Bronchial epithelial cell (primary cell): ENCODE measurements around the gene PCNX1. TPM values are rescaled to one million over a fixed set of nuclear protein-coding genes. Genes with fewer than 3 reads are reported as not detected.

Source experiments
- DNase-seq: peaks from one replicate; pipeline ENCODE4 v3.0.0-alpha.2; 2010; ENCODE audit warnings: low read depth
- FAIRE-seq: peaks from 2 replicates; lab custom pipeline; 2011; peaks lifted over from hg19 to GRCh38; lab: Jason Lieb, UNC
- H3K27me3 ChIP-seq: 2 replicates; pipeline ENCODE4 v1.5.1; 2011; ENCODE audit warnings: low read length; ENCODE audit not compliant: control insufficient read depth, insufficient read depth
- H3K36me3 ChIP-seq: 2 replicates; pipeline ENCODE4 v1.5.1; 2011; ENCODE audit warnings: low read length; ENCODE audit not compliant: control insufficient read depth, insufficient read depth
- H3K4me3 ChIP-seq: 2 replicates; pipeline ENCODE4 v1.5.1; 2011; ENCODE audit warnings: mild to moderate bottlenecking, low read depth, low read length, control low read depth
- total RNA-seq: library from RNA; depleted of rRNA; stranded (reverse); fragments of >200 nt; gene quantifications from 2 replicates; pipeline ENCODE4 v1.2.1, GENCODE V29; 2014
- TF ChIP-seq, protein P1 (sequence below): IDR thresholded peaks from 2 replicates; pipeline ENCODE4 v1.5.1; 2011; ENCODE audit warnings: mild to moderate bottlenecking, moderate library complexity, low read length, control low read depth, inconsistent platforms; ENCODE audit not compliant: insufficient read depth, severe bottlenecking

PCNX1 gene
- total RNA-seq, 1 donor from 2014 or later: 24.5 TPM

DNA sequence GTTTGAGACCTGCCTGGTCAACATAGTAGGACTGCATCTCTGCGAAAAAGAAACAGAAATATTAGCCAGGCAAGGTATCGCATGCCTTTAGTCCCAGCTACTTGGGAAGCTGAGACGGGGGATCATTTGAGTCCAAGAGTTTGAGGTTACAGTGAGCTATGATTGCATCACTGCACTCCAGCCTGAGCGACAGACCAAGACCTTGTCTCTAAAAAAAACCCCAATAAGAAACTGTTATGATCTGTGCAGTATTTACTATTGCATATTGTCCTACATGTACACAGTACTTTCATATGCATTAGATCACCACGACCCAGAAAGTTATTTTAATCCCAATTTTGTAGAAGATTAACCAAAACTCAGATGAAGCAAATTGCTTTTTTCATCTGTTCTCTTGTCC is 187.5 kb downstream of the PCNX1 start:
- Histone ChIP-seq H3K4me3 (no peak overlapping the region), H3K36me3 (peaks cover 2% of the 10 kb centered on the region), H3K27me3 (no peaks in the 10 kb centered on the region)
- TF ChIP-seq, protein P1, sequence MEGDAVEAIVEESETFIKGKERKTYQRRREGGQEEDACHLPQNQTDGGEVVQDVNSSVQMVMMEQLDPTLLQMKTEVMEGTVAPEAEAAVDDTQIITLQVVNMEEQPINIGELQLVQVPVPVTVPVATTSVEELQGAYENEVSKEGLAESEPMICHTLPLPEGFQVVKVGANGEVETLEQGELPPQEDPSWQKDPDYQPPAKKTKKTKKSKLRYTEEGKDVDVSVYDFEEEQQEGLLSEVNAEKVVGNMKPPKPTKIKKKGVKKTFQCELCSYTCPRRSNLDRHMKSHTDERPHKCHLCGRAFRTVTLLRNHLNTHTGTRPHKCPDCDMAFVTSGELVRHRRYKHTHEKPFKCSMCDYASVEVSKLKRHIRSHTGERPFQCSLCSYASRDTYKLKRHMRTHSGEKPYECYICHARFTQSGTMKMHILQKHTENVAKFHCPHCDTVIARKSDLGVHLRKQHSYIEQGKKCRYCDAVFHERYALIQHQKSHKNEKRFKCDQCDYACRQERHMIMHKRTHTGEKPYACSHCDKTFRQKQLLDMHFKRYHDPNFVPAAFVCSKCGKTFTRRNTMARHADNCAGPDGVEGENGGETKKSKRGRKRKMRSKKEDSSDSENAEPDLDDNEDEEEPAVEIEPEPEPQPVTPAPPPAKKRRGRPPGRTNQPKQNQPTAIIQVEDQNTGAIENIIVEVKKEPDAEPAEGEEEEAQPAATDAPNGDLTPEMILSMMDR: no peak
- DNase-seq (no peak), FAIRE-seq (no peak)

DNA sequence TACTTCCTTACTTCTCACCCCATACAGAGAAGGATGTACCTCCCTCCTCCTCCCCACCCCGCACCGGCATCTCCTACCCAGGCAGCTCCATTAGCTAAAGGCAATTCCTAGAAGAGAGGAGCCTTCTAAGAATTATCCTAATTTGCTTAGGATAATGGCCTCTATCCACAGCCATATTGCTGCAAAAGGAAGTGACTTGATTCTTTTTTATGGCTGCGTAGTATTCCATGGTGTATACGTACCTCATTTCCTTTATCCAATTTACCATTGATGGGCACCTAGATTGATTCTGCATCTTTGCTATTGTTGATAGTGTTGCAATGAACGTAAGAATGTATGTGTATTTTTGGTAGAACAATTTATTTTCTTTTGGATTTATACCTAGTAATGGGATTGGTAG is 189.7 kb downstream of the PCNX1 start:
- Histone ChIP-seq H3K36me3 (peaks cover under 1% of the 10 kb centered on the region), H3K4me3 (no peak overlapping the region), H3K27me3 (no peaks in the 10 kb centered on the region)
- DNase-seq (no peak), FAIRE-seq (no peak)
- TF ChIP-seq, protein P1: no peak

DNA sequence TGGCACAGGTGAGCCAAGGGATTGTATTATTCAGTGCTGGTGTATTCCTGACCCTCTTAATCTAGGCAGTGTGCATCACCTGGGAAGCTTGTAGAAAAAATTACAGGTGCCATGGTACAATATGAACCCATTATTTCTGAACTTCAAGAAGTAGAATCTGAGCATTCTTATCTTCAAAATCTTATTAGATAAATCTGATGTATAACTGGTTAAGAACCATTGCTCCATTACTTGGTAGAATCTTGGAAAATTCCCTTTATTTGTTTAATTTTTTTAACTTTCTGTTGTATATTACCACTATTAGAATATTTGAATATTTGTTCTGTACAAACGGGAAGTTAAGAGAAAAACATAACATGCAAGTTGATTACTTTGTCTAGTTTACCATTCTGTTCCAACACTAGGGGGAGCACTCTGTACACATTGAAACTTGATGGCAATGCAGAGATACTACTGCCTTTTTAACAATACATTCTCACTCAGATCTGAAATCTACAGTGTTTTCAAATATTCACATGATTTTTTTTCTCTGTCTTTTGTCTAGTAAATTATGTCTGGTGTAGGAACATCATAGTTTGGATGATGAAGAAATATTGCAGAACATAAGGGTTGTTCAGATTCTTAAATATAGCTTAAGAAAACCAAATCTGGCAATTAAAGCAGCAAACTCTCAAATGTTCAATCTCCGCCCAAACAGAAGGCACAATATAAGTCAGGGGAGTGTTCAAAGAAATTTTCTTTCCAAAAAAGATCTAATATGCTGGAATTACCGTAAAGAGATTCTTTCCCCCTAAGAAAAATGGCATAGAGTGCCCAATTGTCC is 196.6 kb downstream of the PCNX1 start:
- FAIRE-seq: no peak
- Histone ChIP-seq H3K36me3 (peaks cover 7% of the 10 kb centered on the region), H3K4me3 (no peak overlapping the region), H3K27me3 (no peaks in the 10 kb centered on the region)
- TF ChIP-seq, protein P1: peak; percentile 48
- DNase-seq: peak; percentile 62

DNA sequence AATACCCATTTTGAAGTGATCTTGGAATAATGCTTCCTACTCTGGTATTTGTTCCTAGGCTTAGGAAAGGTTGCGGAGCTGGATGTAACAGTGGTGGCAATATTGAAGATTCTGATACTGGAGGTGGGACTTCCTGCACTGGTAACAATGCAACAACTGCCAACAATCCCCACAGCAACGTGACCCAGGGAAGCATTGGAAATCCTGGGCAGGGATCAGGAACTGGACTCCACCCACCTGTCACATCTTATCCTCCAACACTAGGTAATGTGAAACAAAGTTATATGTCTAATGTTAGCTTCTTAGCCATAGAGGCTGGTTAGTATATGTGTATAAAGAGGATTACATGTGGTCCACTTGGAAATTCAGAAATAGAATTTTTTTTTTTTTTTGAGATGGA is 197.9 kb downstream of the PCNX1 start:
- peaks cover 7% of the 10 kb centered on the region for H3K36me3 ChIP-seq
- H3K27me3 ChIP-seq: no peaks in the 10 kb centered on the region
- TF ChIP-seq, protein P1: no peak
- no peak for DNase-seq
- no peak for FAIRE-seq
- no peak overlapping the region for H3K4me3 ChIP-seq

DNA sequence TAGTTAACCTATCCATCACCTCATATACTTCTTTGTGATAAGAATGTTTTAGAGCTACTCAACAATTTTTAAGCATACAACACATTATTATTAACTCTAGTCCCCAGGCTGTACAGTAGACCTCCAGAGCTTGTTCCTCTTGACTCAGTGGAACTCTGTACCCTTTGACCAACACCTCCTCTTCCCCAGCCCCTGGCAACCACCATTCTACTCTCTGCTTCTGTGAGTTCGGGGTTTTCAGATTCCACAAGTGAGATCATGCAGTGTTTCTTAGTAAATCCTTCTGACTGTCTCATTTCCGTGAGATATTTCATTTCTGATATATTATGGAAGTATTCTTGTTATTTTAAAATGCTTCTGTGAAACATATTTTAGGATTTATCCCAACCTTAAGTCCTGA is 200.7 kb downstream of the PCNX1 start:
- no peak overlapping the region for H3K4me3 ChIP-seq
- TF ChIP-seq, protein P1: no peak
- H3K27me3 ChIP-seq: no peaks in the 10 kb centered on the region
- DNase-seq (no peak), FAIRE-seq (no peak)
- H3K36me3 ChIP-seq: peaks cover 7% of the 10 kb centered on the region
